MM.1S (cell line): ENCODE data around the gene CNR1.

Experiments used
- CTCF ChIP-seq: fragments of 300-600 bp; sonication (generic); IDR thresholded peaks from 2 replicates; pipeline ENCODE4 v1.5.1; 2016; ENCODE audit warnings: antibody characterized with exemption, low read length, mixed read lengths
- EZH2 ChIP-seq: fragments of 300-600 bp; sonication (generic); optimal IDR thresholded peaks from 2 replicates; pipeline ENCODE3; 2017; ENCODE audit warnings: low read depth, mild to moderate bottlenecking, antibody characterized with exemption, low read length, mixed read lengths
- EZH2phosphoT487 ChIP-seq: fragments of 300-600 bp; sonication (generic); IDR thresholded peaks from 2 replicates; pipeline ENCODE4 v1.6.1; 2018; ENCODE audit warnings: antibody characterized with exemption, low read length

GRCh38 chr6:88161940-88162339 is 4.2 kb downstream of the CNR1 start:
- TF ChIP-seq CTCF, result no peak
- no peak for TF ChIP-seq EZH2
- TF ChIP-seq EZH2phosphoT487, result no peak
